ENCODE results near the gene GPR180. TPM values are rescaled to one million over a fixed set of nuclear protein-coding genes. Genes with fewer than 3 reads are reported as not detected.

Gene GPR180
- total RNA-seq, 8 experiments from 2014 or later: 2.3 to 8.6 (median 6.5) TPM

GRCh38 chr13:94679614-94680013 is 78.0 kb downstream of the GPR180 start:
- no peak overlapping the region for H3K4me3 ChIP-seq
- H3K27ac ChIP-seq: no peak overlapping the region
- WGBS, 10 experiments: 24 to 100% (median 90%) methylated on average over 2 to 6 of the region's 6 CpGs; no CpG with 5 or more reads in 1 of the 10 experiments
- no peaks in the 10 kb centered on the region for H3K4me1 ChIP-seq (replicated peaks in 1 of 2)
- in situ Hi-C loops (cut with MboI; ENCODE audit: low pct_unique_long_range_greater_than_20kb in 2 of 9, low sequenced_read_pairs in 9 of 9, unreplicated experiment in 9 of 9): loop anchor here in 2 of 9 experiments (25.0 kb wide), 2 partner anchors 458 to 483 kb away; no protein-coding TSS in a partner anchor
- no peak for ATAC-seq (replicated peaks in 6 of 8)

- Histone ChIP-seq H3K4me1 (replicated peaks in 1 of 2) (no peaks in the 10 kb centered on the region), H3K4me3 (no peak overlapping the region), H3K27ac (no peak overlapping the region)
- in situ Hi-C loops (cut with MboI; ENCODE audit: low pct_unique_long_range_greater_than_20kb in 2 of 9, low sequenced_read_pairs in 9 of 9, unreplicated experiment in 9 of 9): loop anchor here in 2 of 9 experiments (25.0 kb wide), 2 partner anchors 455 to 480 kb away; no protein-coding TSS in a partner anchor
- no peak for ATAC-seq (replicated peaks in 6 of 8)
- 0 to 100% (median 83%) methylated on average over 1 to 2 of the region's 2 CpGs; no CpG with 5 or more reads in 3 of the 10 experiments for WGBS, 10 experiments
These were observed 80.6 kb downstream of the GPR180 start for GRCh38 chr13:94682229-94682628.

GRCh38 chr13:94683409-94683808 is 81.8 kb downstream of the GPR180 start:
- 18 to 100% (median 79%) methylated on average over 2 to 5 of the region's 5 CpGs; no CpG with 5 or more reads in 2 of the 10 experiments for WGBS, 10 experiments
- peak in 3 of 8 experiments; percentile 81 to 93 (median 90) for ATAC-seq (replicated peaks in 6 of 8)
- no peak overlapping the region for H3K27ac ChIP-seq
- no peaks in the 10 kb centered on the region for H3K4me1 ChIP-seq (replicated peaks in 1 of 2)
- in situ Hi-C loops (cut with MboI; ENCODE audit: low pct_unique_long_range_greater_than_20kb in 2 of 9, low sequenced_read_pairs in 9 of 9, unreplicated experiment in 9 of 9): loop anchor here in 2 of 9 experiments (25.0 kb wide), 2 partner anchors 454 to 479 kb away; no protein-coding TSS in a partner anchor
- no peak overlapping the region for H3K4me3 ChIP-seq

Other genes with a start within 250 kb of the GPR180 start
- gene DCT, start 122.2 kb upstream of the GPR180 start, total RNA-seq: under 1 TPM in 7 of 8 experiments, not detected in 1; 0.10 to 0.95 (median 0.43) TPM
- gene TGDS, start 5.7 kb upstream of the GPR180 start, total RNA-seq: 10 to 100 TPM in 6 of 8 experiments, 1 to 10 TPM in 2; 8.1 to 20.3 (median 13.0) TPM
- gene SOX21, start 110.7 kb downstream of the GPR180 start, total RNA-seq: 10 to 100 TPM in 2 of 8 experiments, 1 to 10 TPM in 3, under 1 TPM in 1, not detected in 2; 0.10 to 37.1 (median 7.4) TPM